ENCODE measurements around the gene EIF4A3.

Gene EIF4A3

GRCh38 chr17:80147035-80147822, at the start of gene EIF4A3:
Gene EIF4A3, minus strand, starts transcription at chr17:80147128. Its CDS starts 167 bp downstream, at chr17:80146961.
- peak; percentile 96 to 97 for DNase-seq

GRCh38 chr17:80196652-80197051, 49.7 kb upstream of the EIF4A3 start:
- DNase-seq, result no peak

GRCh38 chr17:80195671-80196529, 49.0 kb upstream of the EIF4A3 start:
- peak; percentile 62 to 72 for DNase-seq

GRCh38 chr17:80195141-80195540, 48.2 kb upstream of the EIF4A3 start:
- DNase-seq, result no peak

GRCh38 chr17:80191865-80192661, 45.1 kb upstream of the EIF4A3 start:
- no peak for DNase-seq

- DNase-seq, result no peak
Measured at GRCh38 chr17:80191192-80191591, 44.3 kb upstream of the EIF4A3 start.

GRCh38 chr17:80190716-80191115, 43.8 kb upstream of the EIF4A3 start:
- no peak for DNase-seq

GRCh38 chr17:80189611-80190010, 42.7 kb upstream of the EIF4A3 start:
- no peak for DNase-seq

- DNase-seq, result no peak
Measured at GRCh38 chr17:80187515-80187941, 40.6 kb upstream of the EIF4A3 start.

- DNase-seq, result no peak
Measured at GRCh38 chr17:80187090-80187489, 40.2 kb upstream of the EIF4A3 start.

- no peak for DNase-seq
Measured at GRCh38 chr17:80185968-80186367, 39.0 kb upstream of the EIF4A3 start.

GRCh38 chr17:80184423-80184714, 37.4 kb upstream of the EIF4A3 start:
- no peak for DNase-seq

- DNase-seq, result no peak
Measured at GRCh38 chr17:80183581-80184422, 36.9 kb upstream of the EIF4A3 start.

GRCh38 chr17:80182845-80183223, 35.9 kb upstream of the EIF4A3 start:
- DNase-seq, result no peak

GRCh38 chr17:80182118-80182844, 35.4 kb upstream of the EIF4A3 start:
- DNase-seq, result no peak

GRCh38 chr17:80181431-80181830, 34.5 kb upstream of the EIF4A3 start:
- DNase-seq, result no peak

- no peak for DNase-seq
Measured at GRCh38 chr17:80180192-80180591, 33.3 kb upstream of the EIF4A3 start.

- no peak for DNase-seq
Measured at GRCh38 chr17:80177986-80178595, 31.2 kb upstream of the EIF4A3 start.

- DNase-seq, result no peak
Measured at GRCh38 chr17:80176757-80177156, 29.8 kb upstream of the EIF4A3 start.

GRCh38 chr17:80173916-80174315, 27.0 kb upstream of the EIF4A3 start:
- no peak for DNase-seq

GRCh38 chr17:80173126-80173525, 26.2 kb upstream of the EIF4A3 start:
- DNase-seq, result no peak

Measured in stimulated activated CD4-positive, alpha-beta T cell treated with anti-CD3 and anti-CD28 coated beads, Interleukin-2, amount 100 ng/mL, for 24 hours (primary cell).